ENCODE results near the gene BPTF.
A peak's percentile ranks its signal among the peaks of the same experiment; 100 is the strongest.

- no peak for TF ChIP-seq EP300 (IDR thresholded peaks at IDR 0.05)
- TF ChIP-seq CTCF (IDR thresholded peaks at IDR 0.05) = no peak
- no peak for TF ChIP-seq FOSL2 (IDR thresholded peaks at IDR 0.05)
- TF ChIP-seq FOSL2 (CRISPR knock-in tag; IDR thresholded peaks at IDR 0.05) = no peak; the same call in 1 of the 2 replicates
- TF ChIP-seq USF2 (IDR thresholded peaks at IDR 0.05) = no peak
- TF ChIP-seq JUN (IDR thresholded peaks at IDR 0.05) = peak; percentile 57 to 88; a peak in 4 of 5 replicates
- TF ChIP-seq KDM1A (IDR thresholded peaks at IDR 0.05; ENCODE audit: low read depth) = no peak
- TF ChIP-seq MAFK (IDR thresholded peaks at IDR 0.05; ENCODE audit: partially characterized antibody) = no peak
- peak; percentile 68 for TF ChIP-seq POLR2A (IDR thresholded peaks at IDR 0.05; ENCODE audit: low read length)
- TF ChIP-seq GATA3 (IDR thresholded peaks at IDR 0.05; ENCODE audit: borderline replicate concordance) = no peak
- no peak for TF ChIP-seq RAD21 (conservative IDR thresholded peaks at IDR 0.05 in 1 of 2, IDR thresholded peaks at IDR 0.05 in 1 of 2)
- TF ChIP-seq ZFP36 (IDR thresholded peaks at IDR 0.05; ENCODE audit: borderline replicate concordance, partially characterized antibody) = no peak
- no peak for TF ChIP-seq CHD2 (IDR thresholded peaks at IDR 0.05; ENCODE audit: low read length, partially characterized antibody)
Measured at GRCh38 chr17:67993153-67993997, 168.1 kb downstream of the BPTF start.

All from A549 (cell line).